GM23248 (cell line): ENCODE data around the gene GPR18. TPM values are rescaled to one million over a fixed set of nuclear protein-coding genes. Genes with fewer than 3 reads are reported as not detected.
A peak's percentile ranks its signal among the peaks of the same experiment; 100 is the strongest.

Experiments used
- DNase-seq: peaks from one replicate; pipeline ENCODE4 v3.0.0-alpha.2; 2015
- H2AFZ ChIP-seq: fragments of 200-600 bp; sonication (generic); 2 replicates; pipeline ENCODE4 v1.6.1; 2016; ENCODE audit warnings: antibody characterized with exemption
- H3F3A ChIP-seq: fragments of 200-600 bp; sonication (generic); 2 replicates; pipeline ENCODE4 v1.6.1; 2016; ENCODE audit warnings: mild to moderate bottlenecking, antibody characterized with exemption, mixed run types; ENCODE audit not compliant: insufficient read depth
- H3K27ac ChIP-seq: fragments of 200-600 bp; sonication (generic); 2 replicates; pipeline ENCODE4 v1.5.1; 2016; ENCODE audit warnings: mild to moderate bottlenecking
- H3K27me3 ChIP-seq: fragments of 200-600 bp; sonication (generic); replicated peaks from 2 replicates; pipeline ENCODE4 v1.6.1; 2016; ENCODE audit warnings: mild to moderate bottlenecking; ENCODE audit not compliant: insufficient read depth
- H3K36me3 ChIP-seq: fragments of 200-600 bp; sonication (generic); 2 replicates; pipeline ENCODE4 v1.6.1; 2016; ENCODE audit warnings: low read depth, mild to moderate bottlenecking
- H3K4me1 ChIP-seq: fragments of 200-600 bp; sonication (generic); 2 replicates; pipeline ENCODE4 v1.6.1; 2016; ENCODE audit warnings: mild to moderate bottlenecking; ENCODE audit not compliant: insufficient read depth
- H3K4me2 ChIP-seq: fragments of 200-600 bp; sonication (generic); one replicate; pipeline ENCODE4 v1.6.1; 2016; ENCODE audit warnings: mild to moderate bottlenecking; ENCODE audit not compliant: unreplicated experiment
- H3K4me3 ChIP-seq: fragments of 200-600 bp; sonication (generic); 2 replicates; pipeline ENCODE4 v1.5.1; 2016; ENCODE audit warnings: mild to moderate bottlenecking
- H3K79me2 ChIP-seq: fragments of 200-600 bp; sonication (generic); 2 replicates; pipeline ENCODE4 v1.6.1; 2016; ENCODE audit warnings: mild to moderate bottlenecking; ENCODE audit not compliant: insufficient read depth
- H3K9ac ChIP-seq: fragments of 200-600 bp; sonication (generic); 2 replicates; pipeline ENCODE4 v1.6.1; 2016; ENCODE audit warnings: mild to moderate bottlenecking
- H3K9me2 ChIP-seq: fragments of 200-600 bp; sonication (generic); 2 replicates; pipeline ENCODE4 v1.6.1; 2016; ENCODE audit warnings: mixed run types, mild to moderate bottlenecking, moderate library complexity; ENCODE audit not compliant: insufficient read depth
- H3K9me3 ChIP-seq: fragments of 200-600 bp; sonication (generic); one replicate; pipeline ENCODE4 v1.6.1; 2017; ENCODE audit warnings: low read depth
- H4K20me1 ChIP-seq: fragments of 200-600 bp; sonication (generic); 2 replicates; pipeline ENCODE4 v1.6.0; 2016; ENCODE audit not compliant: insufficient read depth
- EZH2 ChIP-seq: fragments of 200-600 bp; sonication (generic); IDR thresholded peaks from 2 replicates; pipeline ENCODE4 v1.6.1; 2018; ENCODE audit warnings: antibody characterized with exemption, mild to moderate bottlenecking; ENCODE audit not compliant: insufficient read depth, poor library complexity, severe bottlenecking
- EZH2phosphoT487 ChIP-seq: fragments of 200-600 bp; sonication (generic); IDR thresholded peaks from 2 replicates; pipeline ENCODE4 v1.6.1; 2018; ENCODE audit warnings: antibody characterized with exemption, moderate library complexity, mild to moderate bottlenecking, low read depth; ENCODE audit not compliant: insufficient read depth
- WGBS, 2 experiments: methylation state at CpG; one replicate each; pipeline ENCODE4 v1.1.6; 2015 to 2017; ENCODE audit warnings: low lambda C conversion rate in 2 of 2, low coverage in 1 of 2; ENCODE audit errors: missing lambda C conversion rate in 2 of 2; 5-methylcytosine and 5-hydroxymethylcytosine counted together
- in situ Hi-C: fragments of 300-500 bp; cut with MboI; formaldehyde crosslinking; loops from 2 replicates; pipeline ENCODE4 v1.15.0; 2020
- polyA plus RNA-seq: library from polyadenylated mRNA; unstranded; fragments of >200 nt; fragmentation: Nextera tagmentation; extraction: Ambion mirVana; gene quantifications from 2 replicates; pipeline ENCODE4 v1.2.1, GENCODE V29; 2016
- total RNA-seq: library from RNA; depleted of rRNA; stranded (reverse); fragments of >200 nt; shearing (Covaris generic); gene quantifications from 2 replicates; pipeline ENCODE4 v1.2.3, GENCODE V29; 2014

GPR18 gene
- total and polyA plus RNA-seq, 2 experiments from 2014 or later: 0.46 TPM; not detected in 1

DNA sequence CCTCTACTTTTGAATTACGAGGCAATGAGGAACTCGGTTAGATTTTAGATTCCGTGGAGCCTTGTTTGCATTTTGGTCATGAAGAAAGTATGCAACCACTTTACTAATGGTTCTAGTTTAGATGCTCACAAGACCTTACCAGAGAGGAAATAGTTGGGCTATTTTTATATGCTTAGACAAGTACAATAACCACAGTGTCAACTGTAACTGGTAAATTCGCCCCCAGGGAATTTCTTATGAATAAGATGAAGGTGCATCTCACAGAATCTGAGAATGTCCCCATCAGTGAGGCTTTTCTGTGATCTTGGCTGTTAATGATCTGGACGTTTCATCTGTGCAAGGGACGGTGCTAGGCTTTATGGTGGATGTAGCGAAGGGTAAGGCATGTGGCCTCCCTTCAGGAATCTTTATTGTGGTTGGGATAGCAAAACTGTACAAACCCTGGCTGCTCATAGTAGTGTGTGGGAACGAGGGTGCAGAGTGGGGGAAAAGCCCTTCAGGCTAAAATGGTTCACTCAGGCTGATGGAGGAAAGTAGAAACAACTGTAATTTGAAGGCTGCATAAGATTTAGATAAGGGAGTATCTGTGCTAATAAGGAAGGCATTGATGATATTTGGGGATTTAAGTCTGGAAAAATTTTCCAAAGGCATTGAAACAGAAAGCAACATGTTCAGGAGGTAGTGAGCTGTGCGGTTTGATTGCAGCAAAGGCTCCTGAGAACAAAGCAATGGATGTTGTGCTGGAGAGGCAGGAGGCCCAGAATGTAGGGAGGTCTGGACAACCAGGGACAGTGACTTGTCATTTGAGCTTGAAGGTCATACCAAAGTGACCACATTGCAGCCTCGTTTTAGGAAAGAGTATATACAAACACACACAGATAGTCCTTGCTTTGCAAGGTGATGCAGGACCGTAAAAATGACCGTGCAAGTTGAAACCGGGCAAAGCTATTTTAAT, 29.2 kb downstream of the GPR18 start:
- Histone ChIP-seq H3K79me2 (peaks cover 81% of the 10 kb centered on the region), H3K4me2 (peak overlapping the region; percentile 76), H3K27me3 (no peaks in the 10 kb centered on the region), H3K9me2 (no peaks in the 10 kb centered on the region), H3K9me3 (no peaks in the 10 kb centered on the region), H3K27ac (peak overlapping the region; percentile 53), H3K9ac (peak overlapping the region; percentile 21; the same call in 1 of the 2 replicates), H3K4me1 (peaks cover 26% of the 10 kb centered on the region), H3F3A (peaks cover 27% of the 10 kb centered on the region), H2AFZ (no peak overlapping the region), H3K4me3 (peak overlapping the region; percentile 22; the same call in 1 of the 2 replicates), H3K36me3 (no peaks in the 10 kb centered on the region), H4K20me1 (peaks cover 31% of the 10 kb centered on the region; the same call in 1 of the 2 replicates)
- peak; percentile 84 for DNase-seq
- WGBS, 2 experiments: 59% methylated on average over 13 of the region's 13 CpGs
- TF ChIP-seq EZH2phosphoT487 (0 out of 2 replicates have a peak, but pooled peaks have one; percentile 78), EZH2 (no peak)
- in situ Hi-C loops: no loop called here

DNA sequence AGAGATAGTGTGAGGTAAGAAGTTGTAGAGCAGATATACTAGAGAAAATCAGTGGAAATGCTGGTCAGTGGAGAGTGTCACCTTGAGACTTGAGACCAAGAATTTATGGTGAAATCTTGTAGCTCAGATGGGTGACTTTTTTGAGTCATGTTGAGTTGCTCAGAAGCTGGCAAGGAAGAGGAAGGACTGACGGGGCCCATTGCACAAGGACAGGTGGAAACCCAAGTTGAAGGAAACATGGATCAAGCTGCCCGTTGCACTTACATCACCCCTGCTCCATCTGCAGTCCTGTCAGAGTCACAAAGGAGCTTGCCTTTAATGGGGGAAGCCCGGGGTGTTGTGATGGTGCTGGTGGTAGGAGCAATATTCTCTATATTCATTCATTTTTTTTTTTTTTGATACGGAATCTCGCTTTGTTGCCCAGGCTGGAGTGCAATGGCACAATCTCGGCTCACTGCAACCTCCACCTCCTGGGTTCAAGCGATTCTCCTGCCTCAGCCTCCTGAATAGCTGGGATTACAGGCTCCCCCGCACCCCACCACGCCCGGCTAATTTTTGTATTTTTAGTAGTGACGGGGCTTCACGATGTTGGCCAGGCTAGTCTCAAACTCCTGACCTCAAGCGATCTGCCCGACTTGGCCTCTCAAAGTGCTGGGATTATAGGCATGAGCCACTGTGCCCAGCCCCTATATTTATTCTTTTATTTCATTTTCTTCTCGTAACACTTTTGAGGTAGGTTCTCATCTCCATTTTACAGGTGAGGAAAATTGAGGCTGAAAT, 30.1 kb downstream of the GPR18 start:
- Histone ChIP-seq H3K79me2 (peaks cover 81% of the 10 kb centered on the region), H2AFZ (no peak overlapping the region), H3K4me2 (peak overlapping the region; percentile 76), H4K20me1 (peaks cover 33% of the 10 kb centered on the region; the same call in 1 of the 2 replicates), H3K27me3 (no peaks in the 10 kb centered on the region), H3K36me3 (0 out of 2 replicates have a peak, but pooled peaks cover under 1% of the 10 kb centered on the region), H3K4me1 (peaks cover 26% of the 10 kb centered on the region), H3F3A (peaks cover 27% of the 10 kb centered on the region), H3K9me3 (no peaks in the 10 kb centered on the region), H3K9me2 (no peaks in the 10 kb centered on the region), H3K4me3 (no peak overlapping the region), H3K9ac (no peak overlapping the region), H3K27ac (peak overlapping the region; percentile 53)
- in situ Hi-C loops: no loop called here
- DNase-seq: no peak
- 90% methylated on average over 14 to 15 of the region's 15 CpGs for WGBS, 2 experiments
- TF ChIP-seq EZH2: no peak
- no peak for TF ChIP-seq EZH2phosphoT487

DNA sequence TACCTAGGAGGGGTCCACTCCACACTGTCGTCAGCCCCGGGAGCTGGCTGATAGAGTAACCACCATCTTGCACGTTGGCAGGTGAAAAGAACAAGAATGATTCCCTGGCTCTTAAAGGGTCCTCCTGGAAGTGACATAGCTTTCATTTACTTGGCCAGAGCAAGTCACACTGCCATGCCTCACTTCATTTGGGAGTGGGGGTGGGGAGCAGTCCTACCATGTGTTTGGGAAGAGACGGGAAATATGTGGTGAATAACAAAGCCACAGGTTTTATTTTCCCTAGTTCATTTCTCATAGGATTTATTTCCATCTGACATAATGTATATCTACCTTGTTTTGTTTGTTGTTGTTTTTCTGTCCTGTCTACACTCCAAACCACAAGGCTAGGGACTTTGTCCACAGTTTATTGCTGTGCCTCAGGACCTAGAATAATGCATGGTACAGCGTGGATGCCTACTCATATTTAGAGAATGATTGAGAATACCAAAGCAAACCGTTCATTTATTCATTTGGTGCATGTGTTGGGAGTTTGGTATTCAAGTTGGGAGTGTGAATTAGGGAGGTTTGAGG, 30.8 kb downstream of the GPR18 start:
- 91 to 94% methylated on average over 6 of the region's 6 CpGs for WGBS, 2 experiments

DNA sequence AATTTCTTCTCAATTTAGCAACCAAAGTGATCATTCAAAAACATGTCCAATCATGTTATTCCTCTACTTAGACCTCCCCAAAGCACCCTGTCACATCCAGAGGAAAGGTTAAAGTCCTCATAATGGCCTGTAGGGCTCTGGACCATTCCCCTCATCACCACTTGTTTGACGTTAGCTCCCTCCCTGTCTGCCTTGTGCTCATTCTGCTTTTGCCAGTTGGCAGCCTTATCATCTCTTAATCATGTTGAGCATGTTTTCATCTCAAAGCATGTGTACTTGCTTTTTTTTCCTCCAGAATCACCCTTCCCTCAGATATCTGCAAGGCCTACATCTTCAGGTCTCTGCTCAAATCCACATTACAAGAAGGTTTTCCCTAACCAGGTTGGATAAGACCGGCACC, 31.7 kb downstream of the GPR18 start:
- H3K36me3 ChIP-seq: 0 out of 2 replicates have a peak, but pooled peaks cover 6% of the 10 kb centered on the region
- 69 to 71% methylated on average over 2 of the region's 2 CpGs for WGBS, 2 experiments
- peaks cover 27% of the 10 kb centered on the region for H3F3A ChIP-seq
- H2AFZ ChIP-seq: no peak overlapping the region
- in situ Hi-C loops: no loop called here
- H3K9me3 ChIP-seq: no peaks in the 10 kb centered on the region
- H3K79me2 ChIP-seq: peaks cover 83% of the 10 kb centered on the region
- H4K20me1 ChIP-seq: peaks cover 37% of the 10 kb centered on the region; the same call in 1 of the 2 replicates
- TF ChIP-seq EZH2 (no peak), EZH2phosphoT487 (no peak)
- no peak overlapping the region for H3K4me2 ChIP-seq
- no peaks in the 10 kb centered on the region for H3K9me2 ChIP-seq
- no peak overlapping the region for H3K4me3 ChIP-seq
- H3K27me3 ChIP-seq: no peaks in the 10 kb centered on the region
- H3K9ac ChIP-seq: no peak overlapping the region
- H3K4me1 ChIP-seq: peaks cover 26% of the 10 kb centered on the region
- no peak for DNase-seq
- no peak overlapping the region for H3K27ac ChIP-seq

More for the DNA sequence above, 30.8 kb downstream of the GPR18 start:
- no peak overlapping the region for H3K4me3 ChIP-seq
- no peak overlapping the region for H3K4me2 ChIP-seq
- no peaks in the 10 kb centered on the region for H3K9me3 ChIP-seq
- H3K27ac ChIP-seq: no peak overlapping the region
- no peak for DNase-seq
- H2AFZ ChIP-seq: no peak overlapping the region
- no peaks in the 10 kb centered on the region for H3K27me3 ChIP-seq
- peaks cover 27% of the 10 kb centered on the region for H3F3A ChIP-seq
- H4K20me1 ChIP-seq: peaks cover 37% of the 10 kb centered on the region; the same call in 1 of the 2 replicates
- peaks cover 26% of the 10 kb centered on the region for H3K4me1 ChIP-seq
- no peak overlapping the region for H3K9ac ChIP-seq
- TF ChIP-seq EZH2 (no peak), EZH2phosphoT487 (no peak)
- in situ Hi-C loops: no loop called here
- H3K79me2 ChIP-seq: peaks cover 81% of the 10 kb centered on the region
- no peaks in the 10 kb centered on the region for H3K9me2 ChIP-seq
- 0 out of 2 replicates have a peak, but pooled peaks cover 6% of the 10 kb centered on the region for H3K36me3 ChIP-seq
